ENCODE results near the gene MRPL37.

GRCh38 chr1:54252371-54252936, 52.5 kb downstream of the MRPL37 start:
- TF ChIP-seq CTCF (IDR thresholded peaks at IDR 0.05): no peak
- no peak for TF ChIP-seq EZH2 (IDR thresholded peaks at IDR 0.05)

Data from neural progenitor cell (in vitro differentiated cells).